CD14-positive monocyte (primary cell): ENCODE results near the gene POPDC2. TPM values are rescaled to one million over a fixed set of nuclear protein-coding genes. Genes with fewer than 3 reads are reported as not detected.
A peak's percentile ranks its signal among the peaks of the same experiment; 100 is the strongest.

Source experiments
- DNase-seq, 3 donors: peaks; one replicate each; pipeline ENCODE4 v3.0.0-alpha.2; 2011 to 2022
- H2AFZ ChIP-seq: 2 replicates; pipeline ENCODE4 v1.6.0; 2012; ENCODE audit warnings: mild to moderate bottlenecking, low read depth, low read length, inconsistent platforms; ENCODE audit not compliant: insufficient read depth, poor library complexity, severe bottlenecking
- H3K27ac ChIP-seq, 2 donors: 1 replicate in 1 of 2; 2 replicates in 1 of 2; pipeline ENCODE4 v1.5.1; 2012 to 2013; ENCODE audit warnings: low read length in 2 of 2, control low read depth in 1 of 2, inconsistent platforms in 1 of 2, low read depth in 1 of 2, mild to moderate bottlenecking in 1 of 2
- H3K27me3 ChIP-seq, 2 donors: one replicate each; pipeline versions ENCODE4 v1.6.0 to v1.6.1; 2011 to 2013; ENCODE audit warnings: low read length in 2 of 2; ENCODE audit not compliant: control insufficient read depth in 2 of 2, insufficient read depth in 2 of 2
- H3K36me3 ChIP-seq, 2 donors: replicated peaks in 1 of 2; 1 replicate in 1 of 2; 2 replicates in 1 of 2; pipeline versions ENCODE4 v1.5.1 to v1.6.1; 2012 to 2013; ENCODE audit warnings: low read length in 2 of 2, control low read depth in 1 of 2, inconsistent platforms in 1 of 2, mild to moderate bottlenecking in 1 of 2; ENCODE audit not compliant: insufficient read depth in 2 of 2, control insufficient read depth in 1 of 2
- H3K4me1 ChIP-seq, 2 donors: 1 replicate in 1 of 2; 2 replicates in 1 of 2; pipeline versions ENCODE4 v1.5.1 to v1.6.1; 2012 to 2013; ENCODE audit warnings: low read length in 2 of 2, control low read depth in 1 of 2, inconsistent platforms in 1 of 2, mild to moderate bottlenecking in 1 of 2, moderate library complexity in 1 of 2; ENCODE audit not compliant: insufficient read depth in 2 of 2, control insufficient read depth in 1 of 2
- H3K4me2 ChIP-seq: replicated peaks from 2 replicates; pipeline ENCODE3; 2012; ENCODE audit warnings: low read length, moderate library complexity, mild to moderate bottlenecking; ENCODE audit not compliant: poor library complexity, severe bottlenecking; ENCODE audit errors: extremely low read depth
- H3K4me3 ChIP-seq, 3 experiments: fragments of 200-600 bp in 1 of 3; sonication (generic) in 1 of 3; replicated peaks in 1 of 3; 1 replicate in 2 of 3; 2 replicates in 1 of 3; pipeline ENCODE4 v1.5.1; 2011 to 2013; ENCODE audit warnings: low read length in 3 of 3, mild to moderate bottlenecking in 3 of 3, control low read depth in 2 of 3, low read depth in 2 of 3, inconsistent platforms in 1 of 3, moderate library complexity in 1 of 3
- H3K79me2 ChIP-seq: 2 replicates; pipeline ENCODE4 v1.6.0; 2012; ENCODE audit warnings: mild to moderate bottlenecking, control low read depth, inconsistent platforms, low read length, moderate library complexity; ENCODE audit not compliant: insufficient read depth
- H3K9ac ChIP-seq: 2 replicates; pipeline ENCODE4 v1.6.0; 2017; ENCODE audit warnings: low read length, mild to moderate bottlenecking; ENCODE audit not compliant: insufficient read depth, poor library complexity, severe bottlenecking
- H3K9me3 ChIP-seq, 2 donors: replicated peaks in 1 of 2; 1 replicate in 1 of 2; 2 replicates in 1 of 2; pipeline versions ENCODE4 v1.5.1 to v1.6.1; 2012 to 2013; ENCODE audit warnings: low read length in 2 of 2, control low read depth in 1 of 2; ENCODE audit not compliant: control insufficient read depth in 1 of 2, insufficient read depth in 1 of 2
- H4K20me1 ChIP-seq: 2 replicates; pipeline ENCODE4 v1.6.0; 2012; ENCODE audit warnings: mild to moderate bottlenecking, low read length, control low read depth, moderate library complexity; ENCODE audit not compliant: insufficient read depth
- H3K27ac Mint-ChIP-seq, 7 donors: one replicate each; pipeline ENCODE4 v1.8.0; 2020; ENCODE audit warnings: mild to moderate bottlenecking in 7 of 7, mixed read lengths in 7 of 7, moderate library complexity in 6 of 7, inconsistent platforms in 2 of 7
- H3K27me3 Mint-ChIP-seq, 3 donors: one replicate each; pipeline ENCODE4 v1.8.0; 2021 to 2022; ENCODE audit warnings: low read depth in 3 of 3, mild to moderate bottlenecking in 3 of 3, mixed read lengths in 3 of 3, moderate library complexity in 3 of 3, inconsistent platforms in 1 of 3
- H3K36me3 Mint-ChIP-seq, 2 donors: one replicate each; pipeline ENCODE4 v1.8.0; 2020; ENCODE audit warnings: mixed read lengths in 2 of 2, inconsistent platforms in 1 of 2, mild to moderate bottlenecking in 1 of 2
- H3K4me1 Mint-ChIP-seq: one replicate; pipeline ENCODE4 v1.8.0; 2020; ENCODE audit warnings: mild to moderate bottlenecking, mixed read lengths
- H3K4me3 Mint-ChIP-seq, 2 donors: one replicate each; pipeline ENCODE4 v1.8.0; 2020; ENCODE audit warnings: mild to moderate bottlenecking in 2 of 2, mixed read lengths in 2 of 2, moderate library complexity in 1 of 2
- H3K9me3 Mint-ChIP-seq, 7 donors: one replicate each; pipeline ENCODE4 v1.8.0; 2020 to 2022; ENCODE audit warnings: mixed read lengths in 7 of 7, mild to moderate bottlenecking in 6 of 7, moderate library complexity in 6 of 7, inconsistent platforms in 2 of 7
- CTCF ChIP-seq: fragments of 200-600 bp; IDR thresholded peaks from one replicate; pipeline ENCODE4 v1.8.0; 2022; ENCODE audit warnings: antibody characterized with exemption, mild to moderate bottlenecking
- WGBS: methylation state at CpG from one replicate; pipeline ENCODE4 v1.1.5; 2013; ENCODE audit warnings: missing lambda C conversion rate; ENCODE audit not compliant: insufficient coverage; 5-methylcytosine and 5-hydroxymethylcytosine counted together
- intact Hi-C, 2 donors: fragments of 100-400 bp; cut with micrococcal nuclease; formaldehyde crosslinking; loops; one replicate each; pipeline versions ENCODE4 v1.15.0 to v1.15.1; 2023
- polyA minus RNA-seq: library from RNA; depleted of rRNA, polyadenylated mRNA; stranded (reverse); fragments of >200 nt; gene quantifications from 2 replicates; pipeline ENCODE4 v1.2.3, GENCODE V29; 2012
- polyA plus RNA-seq, 3 donors: library from polyadenylated mRNA; depleted of rRNA in 1 of 3; unstranded in 2 of 3; stranded (reverse) in 1 of 3; fragments of 300-500 nt in 2 of 3; fragments of >200 nt in 1 of 3; fragmentation: Illumina TruSeq in 2 of 3; gene quantifications; 1 replicate in 2 of 3; 2 replicates in 1 of 3; pipeline ENCODE4 v1.2.3, GENCODE V29; 2012 to 2021
- total RNA-seq, 12 experiments: library from RNA in 1 of 12; stranded (reverse) in 1 of 12; fragments of 120-200 nt in 1 of 12; gene quantifications; one replicate each; pipeline ENCODE4 v1.2.4 and lab custom pipeline; 2013 to 2026; ENCODE audit warnings: mixed read lengths in 6 of 12, inconsistent platforms in 1 of 12

The POPDC2 gene, protein sequence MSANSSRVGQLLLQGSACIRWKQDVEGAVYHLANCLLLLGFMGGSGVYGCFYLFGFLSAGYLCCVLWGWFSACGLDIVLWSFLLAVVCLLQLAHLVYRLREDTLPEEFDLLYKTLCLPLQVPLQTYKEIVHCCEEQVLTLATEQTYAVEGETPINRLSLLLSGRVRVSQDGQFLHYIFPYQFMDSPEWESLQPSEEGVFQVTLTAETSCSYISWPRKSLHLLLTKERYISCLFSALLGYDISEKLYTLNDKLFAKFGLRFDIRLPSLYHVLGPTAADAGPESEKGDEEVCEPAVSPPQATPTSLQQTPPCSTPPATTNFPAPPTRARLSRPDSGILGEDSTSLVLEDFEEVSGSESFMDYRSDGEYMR
- total RNA-seq (2013): 2.3 TPM
- 1 to 10 TPM in 1 of 3 donors, under 1 TPM in 2; 0.58 to 6.7 (median 0.63) TPM for polyA plus RNA-seq
- 0.69 and 1.3 TPM in 2 replicates for polyA minus RNA-seq
- total RNA-seq (lab: John Stamatoyannopoulos, UW): 0.54 to 5.4 (median 1.1) reads per million in 11 experiments

DNA sequence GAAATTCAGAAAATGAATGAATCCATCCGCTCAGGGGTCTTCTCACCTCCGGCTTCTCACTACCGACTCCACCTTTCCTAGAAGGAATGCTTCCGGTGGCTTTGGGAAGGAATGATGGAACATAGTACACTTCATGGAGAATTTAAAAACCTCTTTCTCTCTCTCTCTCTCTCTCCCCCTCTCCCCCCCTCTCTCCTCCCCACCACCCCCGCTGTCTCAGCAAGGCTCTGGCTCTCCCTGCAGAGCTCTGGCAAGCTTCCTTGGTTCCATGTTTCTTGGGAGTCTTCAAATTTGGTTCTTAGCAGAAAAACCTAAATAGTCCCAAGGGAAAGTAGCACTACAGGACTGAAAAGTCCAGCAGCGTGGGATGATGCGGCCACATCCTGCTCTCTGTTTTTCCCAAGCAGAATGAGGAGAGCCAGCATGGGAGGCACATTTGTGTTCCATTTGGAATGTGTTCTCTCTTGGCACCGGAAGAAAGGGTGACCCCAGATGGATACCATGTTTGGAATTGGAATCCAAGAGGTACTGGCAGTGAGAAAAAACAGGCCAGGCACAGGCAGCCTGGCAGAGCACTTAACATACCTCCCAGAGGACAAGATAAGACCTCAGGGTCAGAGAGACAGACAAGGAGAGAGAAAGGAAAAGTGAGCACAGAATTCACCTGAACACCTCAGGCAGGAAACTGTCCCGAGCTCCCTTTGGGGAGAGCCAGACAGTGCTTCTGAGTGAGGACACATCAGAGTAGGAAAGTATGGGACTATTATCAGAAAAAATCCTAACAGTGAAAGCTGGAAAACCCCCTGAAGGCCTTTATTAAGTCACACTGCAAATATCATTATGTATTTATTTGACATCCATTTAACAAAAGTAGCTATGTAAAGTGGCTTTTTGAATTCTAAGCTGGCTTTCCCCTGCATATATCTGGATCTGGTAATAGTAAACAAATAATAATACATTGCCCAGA, at the start of gene POPDC2:
TSS of gene POPDC2 (minus strand) at position 116 of the 967 bp plus-strand sequence. CDS start 166 bp downstream, outside the sequence.
- no peaks in the 10 kb centered on the region for H3K36me3 ChIP-seq
- no peak within 1 kb of the TSS for H3K9ac ChIP-seq
- no peaks in the 10 kb centered on the region for H3K27me3 ChIP-seq
- H3K36me3 Mint-ChIP-seq: peaks cover 3 to 12% of the 10 kb centered on the region in 2 donors
- H2AFZ ChIP-seq: no peak within 1 kb of the TSS
- intact Hi-C loops: no loop called here
- WGBS: 100% methylated on average over 3 of the region's 9 CpGs
- H4K20me1 ChIP-seq: no peaks in the 10 kb centered on the region
- no peaks in the 10 kb centered on the region for H3K79me2 ChIP-seq
- H3K4me3 ChIP-seq: no peak within 1 kb of the TSS
- no peak within 1 kb of the TSS for H3K4me2 ChIP-seq
- H3K27ac ChIP-seq: no peak within 1 kb of the TSS
- DNase-seq: no peak
- no peak for TF ChIP-seq CTCF
- H3K4me1 Mint-ChIP-seq: peaks cover 30% of the 10 kb centered on the region
- H3K4me1 ChIP-seq: peaks cover 16 to 24% of the 10 kb centered on the region in 2 donors
- H3K4me3 Mint-ChIP-seq: no peak within 1 kb of the TSS
- peaks cover 0 to 4% (median 0%) of the 10 kb centered on the region in 3 donors for H3K27me3 Mint-ChIP-seq
- H3K9me3 Mint-ChIP-seq: no peaks in the 10 kb centered on the region
- peak within 1 kb of the TSS; percentile 11 to 71 (median 50) for H3K27ac Mint-ChIP-seq
- no peaks in the 10 kb centered on the region for H3K9me3 ChIP-seq
